ENCODE results near the gene CCDC158. TPM values are rescaled to one million over a fixed set of nuclear protein-coding genes. Genes with fewer than 3 reads are reported as not detected.

The CCDC158 gene
- total and polyA plus RNA-seq, 4 donors = 0.04 to 0.37 (median 0.14) TPM

DNA sequence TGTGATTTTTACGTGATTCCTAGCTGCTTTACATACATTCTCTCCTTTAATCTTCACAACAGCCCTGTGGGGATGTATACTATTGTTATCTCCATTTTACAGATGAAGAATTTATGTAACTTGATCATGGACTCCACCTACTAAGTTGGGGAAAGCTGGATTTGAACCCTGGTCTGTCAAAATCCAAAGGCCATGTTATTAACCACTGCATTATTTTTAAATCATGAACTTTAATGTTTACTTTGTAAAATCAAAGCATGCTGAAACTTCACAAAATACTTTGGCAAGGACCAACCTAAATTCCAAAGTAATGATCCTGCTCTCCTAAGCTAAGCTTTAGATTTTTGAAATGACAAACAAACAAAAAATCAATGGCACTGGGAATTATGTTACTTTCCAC lies 143.3 kb downstream of the CCDC158 start:
- Histone ChIP-seq H3K4me1 (ENCODE audit: control insufficient read depth in 5 of 5, insufficient read depth in 5 of 5, low read length in 5 of 5) (no peaks in the 10 kb centered on the region), H3K27ac (ENCODE audit: low read depth in 1 of 2, low read length in 1 of 2) (no peak overlapping the region), H3K27me3 (ENCODE audit: control insufficient read depth in 3 of 3, insufficient read depth in 3 of 3, low read length in 2 of 3) (no peaks in the 10 kb centered on the region), H3K9ac (ENCODE audit: insufficient read depth in 1 of 2, low read length in 2 of 2) (no peak overlapping the region), H3K9me3 (ENCODE audit: control insufficient read depth in 4 of 4, insufficient read depth in 3 of 4, low read length in 3 of 4) (no peaks in the 10 kb centered on the region), H3K4me3 (no peak overlapping the region), H3K36me3 (ENCODE audit: control insufficient read depth in 4 of 4, insufficient read depth in 4 of 4, low read length in 4 of 4) (no peaks in the 10 kb centered on the region)
- no peak for ATAC-seq (ENCODE audit: insufficient read depth, low FRiP score)
- WGBS, 2 donors = 87 to 100% methylated on average over 1 of the region's 1 CpG
- DNase-seq = no peak
- TF ChIP-seq, protein P1, sequence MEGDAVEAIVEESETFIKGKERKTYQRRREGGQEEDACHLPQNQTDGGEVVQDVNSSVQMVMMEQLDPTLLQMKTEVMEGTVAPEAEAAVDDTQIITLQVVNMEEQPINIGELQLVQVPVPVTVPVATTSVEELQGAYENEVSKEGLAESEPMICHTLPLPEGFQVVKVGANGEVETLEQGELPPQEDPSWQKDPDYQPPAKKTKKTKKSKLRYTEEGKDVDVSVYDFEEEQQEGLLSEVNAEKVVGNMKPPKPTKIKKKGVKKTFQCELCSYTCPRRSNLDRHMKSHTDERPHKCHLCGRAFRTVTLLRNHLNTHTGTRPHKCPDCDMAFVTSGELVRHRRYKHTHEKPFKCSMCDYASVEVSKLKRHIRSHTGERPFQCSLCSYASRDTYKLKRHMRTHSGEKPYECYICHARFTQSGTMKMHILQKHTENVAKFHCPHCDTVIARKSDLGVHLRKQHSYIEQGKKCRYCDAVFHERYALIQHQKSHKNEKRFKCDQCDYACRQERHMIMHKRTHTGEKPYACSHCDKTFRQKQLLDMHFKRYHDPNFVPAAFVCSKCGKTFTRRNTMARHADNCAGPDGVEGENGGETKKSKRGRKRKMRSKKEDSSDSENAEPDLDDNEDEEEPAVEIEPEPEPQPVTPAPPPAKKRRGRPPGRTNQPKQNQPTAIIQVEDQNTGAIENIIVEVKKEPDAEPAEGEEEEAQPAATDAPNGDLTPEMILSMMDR (IDR thresholded peaks at IDR 0.05; ENCODE audit: control extremely low read depth, extremely low read depth) = no peak

DNA sequence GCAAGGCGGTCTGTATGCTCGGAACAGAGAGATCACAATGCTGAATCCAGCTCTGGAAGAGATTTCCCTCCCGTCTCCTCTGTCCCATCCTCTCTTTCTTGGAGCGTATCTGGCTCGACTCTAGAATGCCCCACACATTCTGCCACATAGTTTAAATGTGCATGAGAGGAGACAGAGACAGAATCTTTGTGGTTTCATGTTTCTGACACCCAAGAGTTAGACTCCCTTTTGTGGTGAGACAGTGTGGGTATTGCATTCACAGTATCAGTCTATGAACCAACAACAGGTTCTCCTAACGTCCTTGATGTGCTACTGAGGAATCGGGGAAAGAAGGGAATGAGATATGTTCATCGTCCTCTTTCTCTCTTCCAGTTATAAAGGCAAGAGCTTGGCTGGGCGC lies 144.1 kb downstream of the CCDC158 start:
- no peak for ATAC-seq (ENCODE audit: insufficient read depth, low FRiP score)
- Histone ChIP-seq H3K4me1 (ENCODE audit: control insufficient read depth in 5 of 5, insufficient read depth in 5 of 5, low read length in 5 of 5) (no peaks in the 10 kb centered on the region), H3K4me3 (no peak overlapping the region), H3K27me3 (ENCODE audit: control insufficient read depth in 3 of 3, insufficient read depth in 3 of 3, low read length in 2 of 3) (no peaks in the 10 kb centered on the region), H3K27ac (ENCODE audit: low read depth in 1 of 2, low read length in 1 of 2) (no peak overlapping the region), H3K9me3 (ENCODE audit: control insufficient read depth in 4 of 4, insufficient read depth in 3 of 4, low read length in 3 of 4) (no peaks in the 10 kb centered on the region), H3K9ac (ENCODE audit: insufficient read depth in 1 of 2, low read length in 2 of 2) (no peak overlapping the region), H3K36me3 (ENCODE audit: control insufficient read depth in 4 of 4, insufficient read depth in 4 of 4, low read length in 4 of 4) (no peaks in the 10 kb centered on the region)
- 80 to 83% methylated on average over 9 of the region's 9 CpGs for WGBS, 2 donors
- DNase-seq = no peak
- TF ChIP-seq, protein P1 (IDR thresholded peaks at IDR 0.05; ENCODE audit: control extremely low read depth, extremely low read depth) = no peak

DNA sequence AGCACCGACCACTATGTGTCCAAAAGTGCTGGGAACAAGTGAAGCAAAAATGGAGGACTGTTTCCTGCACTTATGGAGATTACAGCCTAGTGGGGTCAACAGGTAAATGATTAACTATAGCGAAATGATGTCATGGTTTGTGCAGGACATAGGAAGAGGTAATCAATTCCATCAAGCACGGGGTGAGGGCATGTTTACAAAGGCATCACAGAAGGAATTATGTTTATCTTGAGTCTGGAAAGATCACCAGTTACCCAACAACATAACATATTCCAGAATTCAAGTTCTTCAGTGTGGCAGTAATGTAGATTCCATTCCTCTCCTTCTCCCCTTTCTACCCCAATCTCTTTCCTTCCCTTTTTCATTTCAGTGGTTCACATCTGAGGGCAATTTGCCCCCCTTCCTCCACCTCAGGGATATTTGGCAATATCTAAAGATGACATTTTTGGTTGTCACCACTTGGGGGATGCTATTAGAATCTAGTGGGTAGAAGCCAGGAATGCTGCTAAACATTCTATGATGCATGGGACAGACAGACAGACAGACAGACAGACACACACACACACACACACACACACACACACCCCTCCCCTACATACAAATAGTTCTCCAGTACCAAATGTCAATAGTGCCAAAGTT lies 145.3 kb downstream of the CCDC158 start:
- no peaks in the 10 kb centered on the region for H3K27me3 ChIP-seq (ENCODE audit: control insufficient read depth in 3 of 3, insufficient read depth in 3 of 3, low read length in 2 of 3)
- H3K9me3 ChIP-seq (ENCODE audit: control insufficient read depth in 4 of 4, insufficient read depth in 3 of 4, low read length in 3 of 4) = no peaks in the 10 kb centered on the region
- H3K4me3 ChIP-seq = no peak overlapping the region
- no peaks in the 10 kb centered on the region for H3K4me1 ChIP-seq (ENCODE audit: control insufficient read depth in 5 of 5, insufficient read depth in 5 of 5, low read length in 5 of 5)
- no peak overlapping the region for H3K27ac ChIP-seq (ENCODE audit: low read depth in 1 of 2, low read length in 1 of 2)
- H3K9ac ChIP-seq (ENCODE audit: insufficient read depth in 1 of 2, low read length in 2 of 2) = no peak overlapping the region
- no peak for ATAC-seq (ENCODE audit: insufficient read depth, low FRiP score)
- no peaks in the 10 kb centered on the region for H3K36me3 ChIP-seq (ENCODE audit: control insufficient read depth in 4 of 4, insufficient read depth in 4 of 4, low read length in 4 of 4)
- DNase-seq = no peak
- TF ChIP-seq, protein P1 (IDR thresholded peaks at IDR 0.05; ENCODE audit: control extremely low read depth, extremely low read depth) = no peak
- 73 to 79% methylated on average over 3 of the region's 3 CpGs for WGBS, 2 donors

DNA sequence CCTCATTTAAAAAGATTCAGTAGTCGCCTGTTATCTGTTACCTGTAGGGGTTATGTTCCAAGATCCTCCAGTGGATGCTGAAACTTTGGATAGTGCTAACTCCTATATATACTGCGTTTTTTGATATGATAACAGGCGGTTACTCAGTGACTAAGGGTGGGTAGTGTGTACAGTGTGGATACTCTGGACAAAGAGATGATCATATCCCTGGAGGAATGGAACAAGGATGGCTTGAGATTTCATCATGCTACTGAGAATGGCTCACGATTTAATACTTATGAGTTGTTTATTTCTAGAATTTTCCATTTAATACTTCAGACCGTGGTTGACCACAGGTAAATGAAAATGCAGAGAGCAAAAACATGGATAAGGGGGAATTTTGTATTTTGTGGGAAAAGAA lies 147.9 kb downstream of the CCDC158 start:
- TF ChIP-seq, protein P1 (IDR thresholded peaks at IDR 0.05; ENCODE audit: control extremely low read depth, extremely low read depth) = no peak
- 73 to 92% methylated on average over 5 of the region's 5 CpGs for WGBS, 2 donors
- no peak for DNase-seq

More for the DNA sequence above, 147.9 kb downstream of the CCDC158 start:
- Histone ChIP-seq H3K27ac (ENCODE audit: low read depth in 1 of 2, low read length in 1 of 2) (no peak overlapping the region), H3K27me3 (ENCODE audit: control insufficient read depth in 3 of 3, insufficient read depth in 3 of 3, low read length in 2 of 3) (no peaks in the 10 kb centered on the region), H3K36me3 (ENCODE audit: control insufficient read depth in 4 of 4, insufficient read depth in 4 of 4, low read length in 4 of 4) (peaks cover 0 to 4% (median 0%) of the 10 kb centered on the region in 4 donors), H3K4me3 (no peak overlapping the region), H3K9ac (ENCODE audit: insufficient read depth in 1 of 2, low read length in 2 of 2) (no peak overlapping the region), H3K4me1 (ENCODE audit: control insufficient read depth in 5 of 5, insufficient read depth in 5 of 5, low read length in 5 of 5) (peaks cover 0 to 4% (median 0%) of the 10 kb centered on the region in 5 donors), H3K9me3 (ENCODE audit: control insufficient read depth in 4 of 4, insufficient read depth in 3 of 4, low read length in 3 of 4) (no peaks in the 10 kb centered on the region)
- ATAC-seq (ENCODE audit: insufficient read depth, low FRiP score) = no peak

Measured in lung (tissue), 12 donors.